CD4-positive, alpha-beta T cell treated with Interleukin-2 at 100 ng/mL for 4 hours (primary cell): ENCODE results near the gene APEH.

Experiments
- DNase-seq: peaks from one replicate; pipeline ENCODE4 v3.0.0-alpha.2; 2020; ENCODE audit warnings: low spot score

Gene APEH

DNA sequence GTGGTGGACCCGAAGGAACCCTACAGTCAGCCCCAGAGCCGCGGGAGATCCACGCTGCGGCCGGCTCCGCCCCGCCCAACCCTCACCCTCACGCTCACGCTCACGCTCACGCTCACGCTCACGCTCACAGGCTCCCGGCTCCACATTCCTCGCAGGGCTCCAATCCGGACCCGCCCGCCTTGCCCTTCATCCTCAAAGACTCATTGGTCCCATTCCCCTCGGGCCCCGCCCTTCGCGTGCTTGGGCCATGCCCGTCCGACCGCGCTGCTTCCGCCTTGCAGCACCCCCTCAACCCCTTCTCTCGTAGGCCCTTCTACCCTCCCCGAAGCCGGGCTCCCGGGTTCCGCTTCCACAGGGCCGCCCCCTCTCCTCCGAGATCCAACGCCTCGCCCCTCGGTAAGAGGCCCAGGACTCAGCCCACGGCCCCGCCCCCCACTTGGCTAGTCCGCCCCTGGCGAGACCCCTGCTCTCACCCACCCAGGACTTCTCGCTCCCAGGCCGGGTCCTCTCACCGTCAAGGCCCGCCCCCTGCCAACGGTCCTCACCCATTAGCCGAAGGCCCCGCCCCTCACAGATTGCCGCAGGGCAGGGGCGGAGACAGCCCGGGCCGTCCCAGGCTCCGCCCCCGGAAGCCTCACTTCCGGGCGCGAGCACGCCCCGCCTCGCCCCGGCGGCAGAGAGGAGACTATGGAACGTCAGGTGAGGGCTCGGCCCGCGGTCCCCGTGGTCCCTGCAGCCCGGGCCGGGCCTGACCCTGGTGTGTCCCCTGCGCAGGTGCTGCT is at the start of gene APEH:
Gene APEH (plus strand): TSS at position 637 of the 782 bp plus-strand sequence. CDS start 51 bp downstream, at position 688.
- peak; percentile 98 for DNase-seq

- no peak for DNase-seq
Observed at GRCh38 chr3:49625071-49625470, 49.1 kb upstream of the APEH start.

DNA sequence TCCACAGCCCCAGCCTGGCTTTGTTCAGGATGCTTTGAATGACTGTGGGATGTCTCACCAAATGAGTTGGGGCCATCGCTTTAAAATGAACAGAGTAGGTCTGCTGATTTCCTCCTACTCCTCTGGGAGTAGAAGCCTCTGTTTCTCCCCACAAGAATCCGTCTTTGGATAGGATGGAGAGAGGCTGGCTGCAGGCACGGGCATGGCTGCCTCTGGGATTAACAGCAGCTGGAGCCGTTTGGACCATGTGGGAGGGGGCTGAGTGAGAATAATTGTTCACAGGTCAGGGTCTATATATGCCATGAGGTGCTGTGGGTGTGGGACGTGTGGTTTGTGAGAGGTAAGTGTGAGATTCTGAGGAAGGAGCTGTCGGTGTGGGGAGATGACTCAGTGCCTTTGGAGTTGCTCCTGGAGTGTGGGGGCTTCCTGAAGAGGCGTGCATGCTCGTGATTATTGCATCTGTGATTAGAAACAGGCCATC is 48.0 kb upstream of the APEH start:
- no peak for DNase-seq

- no peak for DNase-seq
Observed at GRCh38 chr3:49626796-49627195, 47.4 kb upstream of the APEH start.

- DNase-seq: no peak
Observed at GRCh38 chr3:49627634-49628033, 46.5 kb upstream of the APEH start.

- DNase-seq: no peak
Observed at GRCh38 chr3:49628249-49628648, 45.9 kb upstream of the APEH start.

DNA sequence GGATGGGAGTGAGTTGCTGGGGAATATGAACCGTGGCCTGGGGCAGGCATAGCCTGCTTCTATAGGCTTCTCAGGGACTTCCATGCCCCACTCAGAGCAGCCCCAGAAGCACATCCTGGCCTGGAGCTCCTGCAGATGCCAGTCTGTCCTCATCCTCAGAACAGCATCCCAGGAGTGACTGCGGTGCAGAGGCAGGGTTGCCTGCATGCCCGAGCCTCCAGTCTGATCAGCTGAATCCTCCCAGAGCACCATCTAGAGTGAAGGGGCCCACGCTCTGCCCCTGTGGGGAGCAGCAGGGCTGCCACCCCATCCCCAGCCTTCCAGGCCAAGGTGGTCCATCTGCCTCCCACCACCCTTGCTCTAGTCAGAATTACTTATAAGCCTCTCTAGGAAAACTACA is 44.7 kb upstream of the APEH start:
- DNase-seq: no peak

GRCh38 chr3:49629866-49630265 is 44.3 kb upstream of the APEH start:
- DNase-seq: no peak

- DNase-seq: no peak
Observed at GRCh38 chr3:49630784-49631183, 43.4 kb upstream of the APEH start.

DNA sequence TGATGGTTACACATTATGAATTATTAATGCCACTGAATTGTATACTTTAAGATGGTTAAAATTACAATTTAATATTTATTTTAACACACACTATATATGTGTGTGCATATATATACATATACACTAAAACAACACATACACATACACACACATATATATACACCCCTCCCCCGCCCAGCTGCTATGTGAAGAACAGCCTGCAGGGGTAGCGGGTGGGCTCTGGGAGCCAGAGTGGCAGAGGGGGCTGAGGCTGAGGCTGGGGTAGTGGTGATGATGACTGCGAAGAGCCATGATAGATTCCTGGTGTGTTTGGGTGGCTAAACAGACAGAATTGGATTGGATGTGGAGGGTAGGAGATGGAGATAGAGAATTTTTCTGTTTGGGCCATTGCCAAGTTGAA is 39.4 kb upstream of the APEH start:
- no peak for DNase-seq

GRCh38 chr3:49636883-49637609 is 37.1 kb upstream of the APEH start:
- no peak for DNase-seq

DNA sequence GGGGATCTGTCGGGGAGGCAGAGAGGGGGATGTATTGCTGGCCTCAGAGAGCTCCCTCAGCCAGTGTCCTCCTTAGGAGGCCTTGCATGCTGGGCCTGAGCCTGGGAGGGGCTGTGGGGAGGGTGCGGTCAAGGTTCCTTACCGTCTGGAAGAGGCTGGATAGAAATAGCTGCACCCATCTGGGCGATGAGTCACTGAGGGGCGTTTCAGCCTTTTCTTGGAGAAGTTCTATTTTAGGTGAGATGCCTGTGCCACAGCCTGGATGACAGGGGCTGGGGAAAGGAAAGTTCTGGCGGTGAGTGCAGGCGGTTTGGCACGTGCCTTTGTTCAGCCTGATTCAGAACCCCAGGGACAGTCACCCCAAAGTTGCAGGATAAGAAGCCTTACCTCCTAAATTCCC is 35.7 kb upstream of the APEH start:
- DNase-seq: no peak

- DNase-seq: no peak
Observed at GRCh38 chr3:49639551-49639950, 34.6 kb upstream of the APEH start.

GRCh38 chr3:49641292-49641691 is 32.9 kb upstream of the APEH start:
- DNase-seq: no peak

- no peak for DNase-seq
Observed at GRCh38 chr3:49641921-49642707, 32.0 kb upstream of the APEH start.

DNA sequence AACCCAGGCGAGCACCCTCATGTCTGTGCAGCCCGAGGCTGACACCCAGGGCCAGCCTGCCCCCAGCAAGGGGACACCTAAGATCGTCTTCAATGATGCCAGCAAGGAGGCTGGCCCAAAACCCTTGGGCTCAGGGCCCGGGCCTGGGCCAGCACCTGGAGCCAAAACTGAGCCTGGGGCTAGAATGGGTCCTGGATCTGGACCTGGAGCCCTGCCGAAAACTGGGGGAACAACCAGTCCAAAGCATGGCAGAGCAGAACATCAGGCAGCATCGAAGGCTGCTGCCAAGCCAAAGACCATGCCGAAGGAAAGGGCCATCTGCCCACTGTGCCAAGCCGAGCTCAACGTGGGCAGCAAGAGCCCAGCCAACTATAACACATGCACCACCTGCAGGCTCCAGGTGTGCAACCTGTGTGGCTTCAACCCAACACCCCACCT is 31.4 kb upstream of the APEH start:
- no peak for DNase-seq

- no peak for DNase-seq
Observed at GRCh38 chr3:49644684-49645083, 29.5 kb upstream of the APEH start.

- DNase-seq: no peak
Observed at GRCh38 chr3:49646236-49646635, 27.9 kb upstream of the APEH start.

- DNase-seq: no peak
Observed at GRCh38 chr3:49647741-49648140, 26.4 kb upstream of the APEH start.

GRCh38 chr3:49648354-49649019 is 25.7 kb upstream of the APEH start:
- DNase-seq: no peak

- no peak for DNase-seq
Observed at GRCh38 chr3:49649576-49649975, 24.6 kb upstream of the APEH start.

DNA sequence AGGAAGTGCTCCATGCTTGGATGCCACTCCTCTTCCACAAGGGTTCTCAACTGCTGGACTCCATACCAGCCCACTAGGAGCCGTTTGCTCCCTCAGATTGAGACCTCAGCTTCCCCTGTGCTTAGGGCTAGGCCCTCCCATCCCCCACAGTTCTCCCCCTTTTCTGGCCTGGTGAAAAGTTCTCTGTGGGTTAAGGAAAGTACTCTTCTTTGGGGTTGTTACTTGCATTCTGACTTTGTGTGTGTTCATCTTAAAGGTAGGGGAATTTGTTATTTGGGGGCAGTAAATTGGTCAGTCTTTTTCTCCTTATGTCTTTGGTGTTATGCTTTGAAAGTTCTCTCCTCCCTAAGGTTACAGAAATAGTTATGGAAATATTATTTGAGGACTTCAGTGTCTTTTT is 24.0 kb upstream of the APEH start:
- DNase-seq: no peak
